Activated naive CD8-positive, alpha-beta T cell treated with anti-CD3 and anti-CD28 coated beads, Interleukin-2, amount 50 U/mL, for 24 hours (primary cell): ENCODE measurements around the gene FLT3LG.

Experiments
- ATAC-seq: fragments of 150-1000 bp; cut with Tn5 transposase; one replicate; pipeline ENCODE4 v1.10.0; 2021
- DNase-seq: peaks from one replicate; pipeline ENCODE4 v3.0.0; 2021
- H3K27ac Mint-ChIP-seq: one replicate; pipeline ENCODE4 v1.8.0; 2021; ENCODE audit warnings: mild to moderate bottlenecking, mixed read lengths
- H3K27me3 Mint-ChIP-seq: one replicate; pipeline ENCODE4 v1.8.0; 2021; ENCODE audit warnings: mixed read lengths
- H3K36me3 Mint-ChIP-seq: one replicate; pipeline ENCODE4 v1.8.0; 2021; ENCODE audit warnings: low read depth, mixed read lengths
- H3K4me1 Mint-ChIP-seq: one replicate; pipeline ENCODE4 v1.8.0; 2021; ENCODE audit warnings: mixed read lengths
- H3K4me3 Mint-ChIP-seq: one replicate; pipeline ENCODE4 v1.8.0; 2021; ENCODE audit warnings: mild to moderate bottlenecking, moderate library complexity, mixed read lengths
- H3K9me3 Mint-ChIP-seq: one replicate; pipeline ENCODE4 v1.8.0; 2021; ENCODE audit warnings: mixed read lengths

FLT3LG gene

GRCh38 chr19:49486710-49487276 is 12.8 kb downstream of the FLT3LG start:
- ATAC-seq (no peak), DNase-seq (no peak)
- peaks cover 10% of the 10 kb centered on the region for H3K27me3 Mint-ChIP-seq
- H3K4me1 Mint-ChIP-seq = peaks cover 45% of the 10 kb centered on the region
- H3K9me3 Mint-ChIP-seq = no peaks in the 10 kb centered on the region
- H3K4me3 Mint-ChIP-seq = peak overlapping the region; percentile 99
- H3K27ac Mint-ChIP-seq = peak overlapping the region; percentile 100
- peaks cover 59% of the 10 kb centered on the region for H3K36me3 Mint-ChIP-seq

- peak within 1 kb of the TSS; percentile 100 for H3K27ac Mint-ChIP-seq
- peak within 1 kb of the TSS; percentile 99 for H3K4me3 Mint-ChIP-seq
- H3K4me1 Mint-ChIP-seq = peaks cover 45% of the 10 kb centered on the region
- ATAC-seq = peak; percentile 83
- no peaks in the 10 kb centered on the region for H3K9me3 Mint-ChIP-seq
- H3K27me3 Mint-ChIP-seq = peaks cover 10% of the 10 kb centered on the region
- DNase-seq = peak; percentile 100
- H3K36me3 Mint-ChIP-seq = peaks cover 62% of the 10 kb centered on the region
These were observed 13.4 kb downstream of the FLT3LG start, which contains the start of gene RPL13A for GRCh38 chr19:49487277-49488045. Gene RPL13A, plus strand, starts transcription at chr19:49487608. Its CDS starts 22 bp downstream, at chr19:49487630.

- H3K4me1 Mint-ChIP-seq = peaks cover 50% of the 10 kb centered on the region
- DNase-seq (no peak), ATAC-seq (no peak)
- peak overlapping the region; percentile 99 for H3K4me3 Mint-ChIP-seq
- H3K36me3 Mint-ChIP-seq = peaks cover 69% of the 10 kb centered on the region
- no peaks in the 10 kb centered on the region for H3K9me3 Mint-ChIP-seq
- H3K27me3 Mint-ChIP-seq = peaks cover 10% of the 10 kb centered on the region
- peak overlapping the region; percentile 100 for H3K27ac Mint-ChIP-seq
These were observed 14.2 kb downstream of the FLT3LG start for GRCh38 chr19:49488046-49488862.

- no peak for DNase-seq
- no peak for ATAC-seq
- Mint-ChIP-seq H3K27me3 (peaks cover 10% of the 10 kb centered on the region), H3K36me3 (peaks cover 68% of the 10 kb centered on the region), H3K9me3 (no peaks in the 10 kb centered on the region), H3K4me3 (peak overlapping the region; percentile 99), H3K27ac (peak overlapping the region; percentile 100), H3K4me1 (peaks cover 53% of the 10 kb centered on the region)
These were observed 15.0 kb downstream of the FLT3LG start for GRCh38 chr19:49488863-49489537.

- ATAC-seq = no peak
- Mint-ChIP-seq H3K9me3 (no peaks in the 10 kb centered on the region), H3K36me3 (peaks cover 68% of the 10 kb centered on the region), H3K27ac (peak overlapping the region; percentile 100), H3K4me3 (peak overlapping the region; percentile 99), H3K4me1 (peaks cover 53% of the 10 kb centered on the region), H3K27me3 (peaks cover 10% of the 10 kb centered on the region)
- DNase-seq = peak; percentile 38
These were observed 15.7 kb downstream of the FLT3LG start for GRCh38 chr19:49489601-49490167.

- ATAC-seq (no peak), DNase-seq (peak; percentile 20)
- Mint-ChIP-seq H3K27me3 (peaks cover 10% of the 10 kb centered on the region), H3K4me1 (peaks cover 58% of the 10 kb centered on the region), H3K27ac (peak overlapping the region; percentile 100), H3K36me3 (peaks cover 68% of the 10 kb centered on the region), H3K4me3 (peak overlapping the region; percentile 99), H3K9me3 (no peaks in the 10 kb centered on the region)
These were observed 16.4 kb downstream of the FLT3LG start for GRCh38 chr19:49490287-49491029.

GRCh38 chr19:49491030-49491803 is 17.2 kb downstream of the FLT3LG start:
- H3K4me1 Mint-ChIP-seq = peaks cover 59% of the 10 kb centered on the region
- no peaks in the 10 kb centered on the region for H3K9me3 Mint-ChIP-seq
- no peak for ATAC-seq

GRCh38 chr19:49491804-49492572 is 18.0 kb downstream of the FLT3LG start:
- Mint-ChIP-seq H3K36me3 (peaks cover 69% of the 10 kb centered on the region), H3K4me3 (peak overlapping the region; percentile 64), H3K27ac (peak overlapping the region; percentile 85), H3K27me3 (peaks cover 10% of the 10 kb centered on the region), H3K9me3 (no peaks in the 10 kb centered on the region), H3K4me1 (peaks cover 60% of the 10 kb centered on the region)
- ATAC-seq = no peak
- DNase-seq = peak; percentile 18

More at GRCh38 chr19:49491030-49491803, 17.2 kb downstream of the FLT3LG start:
- DNase-seq = peak; percentile 15
- peaks cover 64% of the 10 kb centered on the region for H3K36me3 Mint-ChIP-seq
- peak overlapping the region; percentile 99 for H3K4me3 Mint-ChIP-seq
- H3K27ac Mint-ChIP-seq = peak overlapping the region; percentile 100
- peaks cover 10% of the 10 kb centered on the region for H3K27me3 Mint-ChIP-seq

- DNase-seq (peak; percentile 48), ATAC-seq (peak; percentile 7)
- peak overlapping the region; percentile 85 for H3K27ac Mint-ChIP-seq
- H3K27me3 Mint-ChIP-seq = peaks cover 3% of the 10 kb centered on the region
- no peaks in the 10 kb centered on the region for H3K9me3 Mint-ChIP-seq
- peaks cover 57% of the 10 kb centered on the region for H3K4me1 Mint-ChIP-seq
- H3K4me3 Mint-ChIP-seq = peak overlapping the region; percentile 64
- peaks cover 71% of the 10 kb centered on the region for H3K36me3 Mint-ChIP-seq
These were observed 18.8 kb downstream of the FLT3LG start for GRCh38 chr19:49492573-49493405.

- Mint-ChIP-seq H3K27me3 (no peaks in the 10 kb centered on the region), H3K4me3 (peak overlapping the region; percentile 97), H3K9me3 (no peaks in the 10 kb centered on the region), H3K36me3 (peaks cover 58% of the 10 kb centered on the region), H3K4me1 (peaks cover 60% of the 10 kb centered on the region), H3K27ac (peak overlapping the region; percentile 98)
- no peak for ATAC-seq
- no peak for DNase-seq
These were observed 22.6 kb downstream of the FLT3LG start for GRCh38 chr19:49496574-49497008.

GRCh38 chr19:49497047-49497788 is 23.2 kb downstream of the FLT3LG start:
- Mint-ChIP-seq H3K4me3 (peak overlapping the region; percentile 97), H3K36me3 (peaks cover 51% of the 10 kb centered on the region), H3K4me1 (peaks cover 64% of the 10 kb centered on the region), H3K27ac (peak overlapping the region; percentile 98), H3K27me3 (no peaks in the 10 kb centered on the region), H3K9me3 (no peaks in the 10 kb centered on the region)
- peak; percentile 75 for DNase-seq
- ATAC-seq = no peak
